DMS53 (cell line): ENCODE measurements around the gene DPCD.

Experiments
- DNase-seq: peaks from one replicate; lab custom pipeline; 2025; lab: John Stamatoyannopoulos, UW

DPCD gene

GRCh38 chr10:101587725-101588653 is at the start of gene DPCD, which contains the start of gene POLL:
Gene DPCD, plus strand, starts transcription at chr10:101588321. Its CDS starts 16 bp downstream, at chr10:101588337.
Gene POLL, minus strand, starts transcription at chr10:101588257. Its CDS starts 897 bp downstream, at chr10:101587360.
- DNase-seq: peak; percentile 97

DNA sequence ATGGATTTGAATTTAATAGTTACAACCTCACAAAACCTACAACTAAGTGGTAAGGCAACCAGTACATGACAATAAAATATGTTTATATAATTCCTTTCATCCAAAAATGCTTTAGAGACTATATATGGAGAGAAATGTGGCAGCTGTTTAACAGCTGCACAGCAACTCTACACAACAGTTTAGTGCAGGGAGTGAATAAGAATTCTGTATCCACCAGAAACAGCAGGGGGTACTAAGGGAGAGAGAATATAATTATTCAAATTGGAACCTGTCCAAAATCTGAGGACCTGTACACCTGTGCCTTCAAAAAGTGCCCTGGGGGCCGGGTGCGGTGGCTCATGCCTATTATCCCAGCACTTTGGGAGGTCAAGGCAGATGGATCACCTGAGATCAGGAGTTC is 49.7 kb upstream of the DPCD start:
- no peak for DNase-seq

- peak; percentile 28 for DNase-seq
Measured at GRCh38 chr10:101545898-101546297, 42.2 kb upstream of the DPCD start.

DNA sequence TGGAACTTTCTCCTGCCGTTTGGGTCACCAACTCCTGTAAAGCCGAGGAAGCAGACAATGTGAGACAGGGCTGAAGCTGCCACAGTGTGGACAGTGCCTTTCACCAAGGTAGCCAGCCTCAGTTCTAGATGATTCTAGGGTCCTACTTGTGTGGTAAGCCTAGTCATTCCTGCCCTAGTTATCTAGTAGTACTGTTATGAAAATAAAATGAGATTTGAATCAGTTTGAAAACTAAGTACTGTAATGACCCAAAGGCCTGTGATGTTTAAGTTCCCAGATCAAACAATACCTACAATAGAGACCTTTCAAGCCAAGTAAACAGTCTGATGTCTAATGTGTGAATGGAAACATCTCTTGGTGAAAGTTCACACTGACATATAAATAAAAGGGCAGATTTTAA is 37.2 kb upstream of the DPCD start:
- DNase-seq: no peak

DNA sequence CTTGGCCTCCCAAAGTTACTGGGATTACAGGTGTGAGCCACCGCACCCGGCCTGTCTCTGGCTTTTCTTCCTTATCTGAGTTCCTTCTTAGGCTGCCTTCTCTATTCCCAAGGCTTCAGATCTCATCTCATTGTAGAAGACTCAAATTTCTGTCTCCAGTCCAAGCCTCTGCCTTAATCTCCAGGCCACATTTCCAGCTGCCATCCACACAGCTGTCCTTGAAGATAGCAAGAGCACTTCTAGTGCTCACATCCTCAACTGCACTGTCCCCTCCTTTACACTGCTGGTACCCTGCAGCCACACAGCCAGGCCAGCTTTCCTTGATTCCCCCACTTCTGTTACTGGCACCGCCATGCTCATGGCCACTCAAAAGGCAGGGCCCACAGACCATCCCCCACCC is 35.7 kb upstream of the DPCD start:
- no peak for DNase-seq

GRCh38 chr10:101557541-101557940 is 30.6 kb upstream of the DPCD start:
- no peak for DNase-seq

- DNase-seq: no peak
Measured at GRCh38 chr10:101558204-101558603, 29.9 kb upstream of the DPCD start.

DNA sequence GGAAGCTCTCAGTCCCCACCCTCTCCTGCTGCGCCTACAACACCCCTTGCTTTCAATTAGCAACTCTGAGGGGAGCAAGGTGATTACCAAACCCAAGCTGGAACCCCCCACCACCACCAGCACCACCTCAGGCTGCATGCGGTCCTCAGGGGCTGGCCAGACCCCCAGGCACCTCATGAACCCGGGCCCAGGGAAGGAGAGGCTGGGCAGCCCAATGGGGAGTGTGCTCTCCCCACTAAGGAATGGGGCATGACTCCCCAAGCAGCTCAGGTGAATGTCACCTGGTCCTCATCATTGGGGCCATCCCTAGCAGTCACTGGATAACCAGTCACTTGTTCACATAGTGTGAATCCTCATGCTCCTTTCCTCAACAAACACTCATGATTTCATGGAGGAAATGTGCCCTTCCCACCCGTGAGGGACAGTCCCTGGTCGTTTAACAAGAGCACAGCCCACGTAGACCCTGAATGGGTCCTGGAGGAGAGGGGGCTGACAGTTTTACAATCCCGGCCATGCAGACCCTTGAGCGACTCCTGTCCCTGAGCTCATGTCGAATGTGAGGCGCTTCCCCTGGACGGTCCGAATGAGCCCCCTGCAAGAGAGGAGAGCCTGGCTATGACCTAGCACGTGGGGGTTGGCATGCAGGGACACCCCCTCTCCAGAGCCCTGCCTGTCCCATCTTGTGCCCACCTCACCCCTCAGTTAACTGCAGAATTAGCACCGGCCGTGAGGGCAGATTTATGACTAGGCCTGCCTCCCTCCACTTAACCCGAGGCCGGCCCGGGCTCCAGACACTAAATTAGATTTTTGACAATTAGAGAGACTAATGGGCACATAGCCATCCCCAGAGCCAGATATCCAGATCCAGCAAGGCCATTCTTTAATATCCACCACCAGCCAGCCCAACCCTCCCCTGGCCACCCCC is 29.2 kb upstream of the DPCD start:
- DNase-seq: no peak

DNA sequence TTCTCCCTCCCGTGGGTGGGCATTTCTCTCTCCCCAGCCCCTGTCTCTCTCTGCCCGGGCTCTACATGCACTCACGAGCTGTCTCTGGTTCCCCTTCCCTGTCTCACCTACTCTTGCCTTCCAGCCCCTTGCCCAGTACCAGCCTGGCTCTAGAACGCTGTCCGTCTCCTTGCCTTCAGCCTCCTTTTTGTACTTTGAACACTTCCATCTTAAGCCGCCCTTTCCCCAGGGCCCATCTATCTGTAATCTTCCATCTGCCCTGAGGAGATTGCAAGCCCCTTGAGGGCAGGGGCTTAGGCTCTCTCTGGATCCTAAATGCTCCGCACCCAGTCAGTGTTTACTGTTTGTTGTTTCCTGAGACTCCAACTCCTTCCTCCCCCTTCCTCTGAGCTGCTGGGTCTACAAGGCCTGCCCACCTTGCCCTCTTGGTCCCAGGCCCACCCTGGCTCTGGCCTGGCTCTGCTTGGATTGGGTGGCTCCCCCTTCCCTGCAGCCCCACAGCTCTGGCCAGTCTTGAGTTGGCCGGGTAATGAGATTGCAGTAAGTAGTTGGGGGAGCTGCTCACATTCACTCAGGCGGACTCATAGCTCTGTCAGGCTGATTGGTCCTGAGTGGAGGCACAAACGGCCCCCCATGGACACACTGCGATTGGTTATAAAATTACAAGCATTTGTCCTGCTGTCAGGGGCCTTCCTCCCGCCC is 28.4 kb upstream of the DPCD start:
- DNase-seq: no peak

DNA sequence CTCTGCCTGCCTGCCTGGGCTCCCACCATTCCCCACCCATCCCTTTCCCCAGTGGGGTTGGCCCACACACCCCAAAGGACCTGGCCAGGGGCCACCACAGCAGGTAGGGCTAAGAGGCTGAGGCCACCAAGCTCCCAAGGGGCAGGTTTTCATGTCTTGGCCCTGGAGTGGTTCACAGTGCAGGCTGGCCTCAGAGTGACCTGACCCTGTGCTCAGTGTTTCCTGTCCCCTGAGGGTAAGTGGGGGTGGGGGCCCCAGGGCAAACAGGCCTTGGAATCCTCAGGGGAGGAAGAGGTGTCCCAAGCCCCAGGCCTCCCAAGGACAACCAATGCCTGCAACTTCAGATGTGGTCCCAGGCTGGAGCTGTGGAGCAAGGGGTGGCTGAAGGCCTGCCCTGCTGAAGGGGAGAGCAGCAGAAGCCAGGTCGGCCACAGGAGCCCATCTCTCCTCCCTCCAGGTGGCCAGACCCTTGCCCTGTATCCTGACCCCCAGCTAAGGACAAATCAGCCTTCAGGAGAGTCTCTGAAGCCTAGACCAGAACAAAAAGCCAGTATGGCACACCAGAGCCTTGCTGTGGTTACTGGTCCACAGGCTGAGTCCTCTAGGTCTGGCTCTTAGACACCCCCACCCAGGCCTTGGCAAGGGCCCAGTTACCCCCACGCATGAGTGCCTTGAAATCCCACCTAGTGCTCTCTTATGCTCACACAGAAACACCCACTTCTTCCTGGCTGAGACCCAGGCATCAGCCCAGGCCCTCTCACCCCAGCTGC is 27.6 kb upstream of the DPCD start:
- DNase-seq: no peak

DNA sequence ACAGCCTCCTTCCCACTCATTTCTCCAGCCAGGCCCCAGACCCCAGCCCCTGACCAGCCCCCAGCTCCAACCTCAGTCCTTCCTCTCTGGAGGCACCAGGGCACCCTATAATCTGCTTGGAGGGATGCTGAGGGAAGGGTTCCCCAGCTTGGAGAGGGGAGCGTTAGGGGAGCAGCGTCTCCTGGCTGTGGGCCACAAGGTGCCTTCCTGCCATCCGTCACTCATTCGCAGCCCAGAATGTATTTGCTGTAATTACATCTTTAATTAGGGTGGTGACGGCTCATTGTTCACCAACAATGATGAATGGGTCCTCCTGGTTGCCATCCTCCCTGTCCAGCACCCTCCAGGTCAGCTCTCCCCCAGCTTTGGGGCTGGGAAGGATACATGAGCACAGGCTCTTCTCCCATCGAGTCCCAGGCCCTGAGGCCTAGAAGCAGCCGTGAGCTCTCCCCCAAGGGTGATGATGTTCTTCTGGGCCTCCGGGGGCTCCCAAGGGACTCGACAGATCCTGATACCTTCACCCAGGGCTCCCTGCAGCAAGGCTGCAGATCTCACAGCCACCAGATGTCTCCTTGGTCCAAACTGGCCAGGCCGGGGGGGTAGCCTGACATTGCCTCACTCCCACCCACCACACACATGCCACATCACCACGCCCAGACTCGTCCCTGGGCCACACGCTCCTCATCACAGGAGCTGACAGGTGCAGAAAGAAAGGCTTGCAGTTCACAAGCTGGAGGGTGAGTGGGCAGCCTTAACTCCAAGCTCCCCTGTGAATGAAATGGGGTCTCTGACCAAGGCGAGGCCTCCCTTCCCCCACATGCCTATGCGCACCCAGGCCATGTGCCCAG is 26.8 kb upstream of the DPCD start:
- no peak for DNase-seq

DNA sequence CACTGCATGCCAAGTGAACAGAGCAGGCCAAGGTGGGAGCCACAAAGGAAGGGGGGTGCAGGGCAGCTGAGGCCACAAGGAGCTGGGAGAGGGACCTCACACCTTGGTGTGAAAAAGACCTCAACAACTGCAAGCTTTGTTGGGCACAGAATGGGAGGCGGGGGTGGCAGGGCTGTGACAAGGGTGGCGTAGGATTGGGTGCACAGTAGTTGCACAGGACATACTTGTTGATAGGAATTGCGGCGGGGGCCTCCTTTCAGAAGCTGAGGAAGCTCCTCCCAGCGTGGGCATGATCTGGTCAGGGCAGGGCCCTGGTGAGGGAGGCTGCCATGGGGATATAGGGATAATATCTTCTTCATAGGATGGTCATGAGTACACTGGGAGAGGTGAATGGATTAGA is 25.9 kb upstream of the DPCD start:
- DNase-seq: no peak

GRCh38 chr10:101563007-101563406 is 25.1 kb upstream of the DPCD start:
- no peak for DNase-seq

DNA sequence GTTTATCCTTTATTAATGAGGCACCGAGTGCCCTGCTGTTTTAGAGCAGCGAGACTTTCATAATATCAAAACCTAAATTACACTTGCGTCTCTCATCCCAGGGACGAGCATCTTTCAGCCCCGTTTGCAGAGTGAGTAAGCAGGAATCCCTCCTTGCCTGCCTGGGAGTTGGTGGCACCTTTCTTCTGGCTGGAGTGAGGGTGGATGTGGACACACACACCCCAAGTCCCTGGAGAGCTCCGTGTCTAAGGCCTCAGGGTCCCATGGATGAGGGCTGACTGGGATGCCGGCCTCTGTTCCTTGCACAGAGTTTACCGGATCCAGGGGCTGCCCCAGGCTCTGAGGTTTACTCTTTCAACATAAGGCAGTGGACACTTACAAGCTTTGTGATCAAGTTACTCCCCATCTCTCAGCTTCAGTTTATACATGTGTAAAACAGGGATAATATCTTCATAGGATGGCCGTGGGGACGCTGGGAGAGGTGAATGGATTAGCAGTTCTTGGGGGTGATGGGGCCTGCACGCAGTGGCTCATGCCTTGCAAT is 24.6 kb upstream of the DPCD start:
- DNase-seq: no peak

DNA sequence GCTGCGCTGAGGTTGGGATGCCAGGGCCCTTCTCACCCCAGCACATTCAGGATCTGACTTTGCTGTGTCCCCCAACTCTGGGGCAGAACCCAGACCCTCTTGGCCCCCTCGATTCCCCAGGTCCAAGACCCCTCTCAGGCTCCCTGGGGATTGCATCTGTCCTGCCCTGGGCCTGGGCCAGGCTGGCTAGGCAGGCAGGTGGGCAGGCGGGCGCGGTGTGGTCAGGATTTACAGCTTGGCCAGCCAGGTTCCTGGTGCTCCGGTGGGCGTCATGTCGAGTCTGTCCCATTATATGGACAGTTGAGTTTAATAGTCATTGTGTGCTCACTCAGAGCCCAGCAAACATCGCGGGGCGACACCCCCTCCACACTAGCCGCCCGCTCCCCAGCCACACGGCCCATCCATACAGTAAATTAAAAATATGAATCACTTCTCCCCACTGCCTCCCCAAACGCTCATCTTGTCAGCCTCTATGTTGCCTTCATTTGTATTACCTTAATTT is 23.6 kb upstream of the DPCD start:
- no peak for DNase-seq

DNA sequence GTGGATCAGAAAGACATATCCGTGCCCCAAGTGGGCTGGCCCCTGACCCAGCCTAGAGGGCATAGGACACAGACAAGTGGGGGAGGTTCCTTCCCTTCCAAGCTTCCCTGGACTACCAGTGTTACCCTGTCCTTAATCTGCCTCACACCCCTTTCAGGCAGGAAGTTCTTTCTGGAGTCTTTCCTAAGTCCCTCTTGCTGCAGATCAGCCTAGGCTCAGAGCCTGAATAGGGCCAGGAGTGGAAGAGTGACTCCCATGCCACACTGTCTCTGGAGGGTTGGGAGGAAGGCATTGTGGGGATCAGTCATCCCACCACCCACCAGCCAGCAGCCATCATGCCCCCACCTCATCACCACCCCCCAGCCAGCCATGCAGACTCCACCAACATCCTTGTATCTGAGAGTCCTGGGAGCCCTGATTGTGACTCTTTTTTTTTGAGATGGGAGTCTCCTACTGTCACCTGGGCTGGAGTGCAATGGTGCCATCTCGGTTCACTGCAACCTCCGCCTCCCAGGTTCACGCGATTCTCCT is 22.7 kb upstream of the DPCD start:
- DNase-seq: no peak

- no peak for DNase-seq
Measured at GRCh38 chr10:101565936-101566332, 22.2 kb upstream of the DPCD start.

- peak; percentile 77 for DNase-seq
Measured at GRCh38 chr10:101566333-101567164, 21.6 kb upstream of the DPCD start.
